ENCODE results near the gene POU5F2.

Gene POU5F2

GRCh38 chr5:93741136-93741811, at the start of gene POU5F2:
Gene POU5F2 (minus strand): TSS chr5:93741600. CDS start chr5:93741563, 37 bp downstream.
- DNase-seq (ENCODE audit: low spot score), result no peak

- DNase-seq (ENCODE audit: low spot score), result no peak
These were observed 49.0 kb upstream of the POU5F2 start for GRCh38 chr5:93790401-93790800.

- no peak for DNase-seq (ENCODE audit: low spot score)
These were observed 48.0 kb upstream of the POU5F2 start for GRCh38 chr5:93789173-93790067.

- no peak for DNase-seq (ENCODE audit: low spot score)
These were observed 46.2 kb upstream of the POU5F2 start for GRCh38 chr5:93787598-93787997.

GRCh38 chr5:93785475-93785874, 44.1 kb upstream of the POU5F2 start:
- DNase-seq (ENCODE audit: low spot score), result no peak

- DNase-seq (ENCODE audit: low spot score), result no peak
These were observed 41.6 kb upstream of the POU5F2 start for GRCh38 chr5:93782978-93783377.

GRCh38 chr5:93777620-93778019, 36.2 kb upstream of the POU5F2 start:
- no peak for DNase-seq (ENCODE audit: low spot score)

GRCh38 chr5:93756372-93756771, 15.0 kb upstream of the POU5F2 start:
- DNase-seq (ENCODE audit: low spot score), result no peak

GRCh38 chr5:93755716-93756115, 14.3 kb upstream of the POU5F2 start:
- DNase-seq (ENCODE audit: low spot score), result peak; percentile 54

- DNase-seq (ENCODE audit: low spot score), result no peak
These were observed 7.5 kb upstream of the POU5F2 start for GRCh38 chr5:93748875-93749397.

GRCh38 chr5:93746406-93747056, 5.1 kb upstream of the POU5F2 start:
- DNase-seq (ENCODE audit: low spot score), result no peak

GRCh38 chr5:93736284-93736683, 5.1 kb downstream of the POU5F2 start:
- DNase-seq (ENCODE audit: low spot score), result no peak

- DNase-seq (ENCODE audit: low spot score), result no peak
These were observed 6.0 kb downstream of the POU5F2 start for GRCh38 chr5:93735378-93735777.

- DNase-seq (ENCODE audit: low spot score), result no peak
These were observed 9.4 kb downstream of the POU5F2 start for GRCh38 chr5:93731987-93732386.

GRCh38 chr5:93726595-93726994, 14.8 kb downstream of the POU5F2 start:
- no peak for DNase-seq (ENCODE audit: low spot score)

GRCh38 chr5:93724791-93725190, 16.6 kb downstream of the POU5F2 start:
- no peak for DNase-seq (ENCODE audit: low spot score)

GRCh38 chr5:93723681-93724080, 17.7 kb downstream of the POU5F2 start:
- DNase-seq (ENCODE audit: low spot score), result no peak

- no peak for DNase-seq (ENCODE audit: low spot score)
These were observed 18.4 kb downstream of the POU5F2 start for GRCh38 chr5:93723005-93723404.

- DNase-seq (ENCODE audit: low spot score), result no peak
These were observed 18.8 kb downstream of the POU5F2 start for GRCh38 chr5:93722588-93722987.

GRCh38 chr5:93721511-93721910, 19.9 kb downstream of the POU5F2 start:
- no peak for DNase-seq (ENCODE audit: low spot score)

- no peak for DNase-seq (ENCODE audit: low spot score)
These were observed 20.3 kb downstream of the POU5F2 start for GRCh38 chr5:93721071-93721470.

GRCh38 chr5:93717162-93717561, 24.2 kb downstream of the POU5F2 start:
- DNase-seq (ENCODE audit: low spot score), result no peak

GRCh38 chr5:93716453-93716852, 24.9 kb downstream of the POU5F2 start:
- DNase-seq (ENCODE audit: low spot score), result no peak
